GM23338 (cell line): ENCODE data around the gene SP2. TPM values are rescaled to one million over a fixed set of nuclear protein-coding genes. Genes with fewer than 3 reads are reported as not detected.
A peak's percentile ranks its signal among the peaks of the same experiment; 100 is the strongest.

ENCODE experiments used
- ATAC-seq: fragments of 200-7000 bp; cut with Tn5 transposase; 3 replicates; pipeline ENCODE4 v1.9.1; 2020
- DNase-seq: peaks from one replicate; pipeline ENCODE4 v3.0.0-alpha.2; 2015; ENCODE audit warnings: low spot score
- H2AFZ ChIP-seq: fragments of 200-600 bp; sonication (generic); 2 replicates; pipeline ENCODE4 v1.8.0; 2016; ENCODE audit warnings: antibody characterized with exemption, mild to moderate bottlenecking, moderate library complexity
- H3F3A ChIP-seq: fragments of 200-600 bp; sonication (generic); replicated peaks from 2 replicates; pipeline ENCODE4 v1.8.0; 2017; ENCODE audit warnings: antibody characterized with exemption, mixed run types, low read depth
- H3K27ac ChIP-seq: fragments of 200-600 bp; sonication (generic); 2 replicates; pipeline ENCODE4 v1.6.1; 2016; ENCODE audit warnings: low read depth
- H3K27me3 ChIP-seq: fragments of 200-600 bp; sonication (generic); 2 replicates; pipeline ENCODE4 v1.8.0; 2016; ENCODE audit warnings: mild to moderate bottlenecking, mixed run types, moderate library complexity; ENCODE audit not compliant: insufficient read depth
- H3K36me3 ChIP-seq: fragments of 200-600 bp; sonication (generic); 2 replicates; pipeline ENCODE4 v1.8.0; 2016; ENCODE audit warnings: mild to moderate bottlenecking; ENCODE audit not compliant: insufficient read depth
- H3K4me1 ChIP-seq: fragments of 200-600 bp; sonication (generic); 2 replicates; pipeline ENCODE4 v1.8.0; 2016; ENCODE audit warnings: mild to moderate bottlenecking, moderate library complexity; ENCODE audit not compliant: insufficient read depth
- H3K4me2 ChIP-seq: fragments of 200-600 bp; sonication (generic); 2 replicates; pipeline ENCODE4 v1.7.1; 2017; ENCODE audit warnings: mixed run types
- H3K4me3 ChIP-seq: fragments of 200-600 bp; sonication (generic); 2 replicates; pipeline ENCODE4 v1.6.1; 2016; ENCODE audit warnings: mixed run types
- H3K79me2 ChIP-seq: fragments of 200-600 bp; sonication (generic); replicated peaks from 2 replicates; pipeline ENCODE4 v1.8.0; 2017; ENCODE audit warnings: mild to moderate bottlenecking; ENCODE audit not compliant: insufficient read depth
- H3K9me2 ChIP-seq: fragments of 200-600 bp; sonication (generic); 2 replicates; pipeline ENCODE4 v1.8.0; 2017; ENCODE audit not compliant: insufficient read depth
- H4K20me1 ChIP-seq: fragments of 200-600 bp; sonication (generic); replicated peaks from 2 replicates; pipeline ENCODE4 v1.8.0; 2017; ENCODE audit warnings: mild to moderate bottlenecking; ENCODE audit not compliant: insufficient read depth
- H3K27ac Mint-ChIP-seq: 2 replicates; pipeline ENCODE4 v1.8.0; 2020; ENCODE audit warnings: inconsistent platforms, mild to moderate bottlenecking, moderate library complexity, mixed read lengths
- H3K27me3 Mint-ChIP-seq: 3 replicates; pipeline ENCODE4 v1.8.0; 2022; ENCODE audit warnings: low read depth, mild to moderate bottlenecking, moderate library complexity, mixed read lengths, inconsistent platforms; ENCODE audit not compliant: insufficient read depth, poor library complexity
- H3K36me3 Mint-ChIP-seq: 3 replicates; pipeline ENCODE4 v1.8.0; 2021; ENCODE audit warnings: low read depth, mild to moderate bottlenecking, inconsistent platforms, moderate library complexity, mixed read lengths
- H3K4me1 Mint-ChIP-seq: 3 replicates; pipeline ENCODE4 v1.8.0; 2020; ENCODE audit warnings: mild to moderate bottlenecking, inconsistent platforms, mixed read lengths
- H3K4me3 Mint-ChIP-seq: 3 replicates; pipeline ENCODE4 v1.8.0; 2021; ENCODE audit warnings: moderate library complexity, mild to moderate bottlenecking, inconsistent platforms, mixed read lengths
- H3K9me3 Mint-ChIP-seq: 3 replicates; pipeline ENCODE4 v1.8.0; 2020; ENCODE audit warnings: moderate library complexity, mild to moderate bottlenecking, inconsistent platforms, mixed read lengths
- CREB1 ChIP-seq: fragments of 250-450 bp; sonication (Bioruptor Pico); IDR thresholded peaks from 2 replicates; pipeline ENCODE4 v1.5.0; 2020; ENCODE audit warnings: low read depth, mild to moderate bottlenecking, moderate library complexity
- CTCF ChIP-seq, 2 experiments: fragments of 200-600 bp in 1 of 2; sonication (generic) in 1 of 2; conservative IDR thresholded peaks; 2 replicates each; pipeline versions ENCODE4 v1.5.1 to v1.6.1; 2016 to 2017; ENCODE audit warnings: antibody characterized with exemption in 2 of 2, low read depth in 2 of 2, mild to moderate bottlenecking in 2 of 2, moderate library complexity in 1 of 2
- ETS1 ChIP-seq: IDR thresholded peaks from 2 replicates; pipeline ENCODE4 v1.6.1; 2016; ENCODE audit warnings: antibody characterized with exemption
- EZH2 ChIP-seq: fragments of 200-600 bp; sonication (generic); IDR thresholded peaks from one replicate; pipeline ENCODE4 v1.8.0; 2017; ENCODE audit warnings: antibody characterized with exemption, mild to moderate bottlenecking, low read depth; ENCODE audit not compliant: unreplicated experiment
- EZH2phosphoT487 ChIP-seq: fragments of 200-600 bp; sonication (generic); IDR thresholded peaks from one replicate; pipeline ENCODE4 v1.8.1; 2018; ENCODE audit warnings: antibody characterized with exemption; ENCODE audit not compliant: unreplicated experiment
- JUNB ChIP-seq: IDR thresholded peaks from one replicate; pipeline ENCODE4 v1.6.1; 2016; ENCODE audit warnings: antibody characterized with exemption; ENCODE audit not compliant: unreplicated experiment
- NANOG ChIP-seq: IDR thresholded peaks from 2 replicates; pipeline ENCODE4 v1.6.1; 2016; ENCODE audit warnings: antibody characterized with exemption, borderline replicate concordance
- POLR2AphosphoS5 ChIP-seq: IDR thresholded peaks from 2 replicates; pipeline ENCODE4 v1.6.1; 2016; ENCODE audit warnings: antibody characterized with exemption, low read depth
- REST ChIP-seq: IDR thresholded peaks from one replicate; pipeline ENCODE4 v1.6.1; 2018; ENCODE audit warnings: antibody characterized with exemption; ENCODE audit not compliant: unreplicated experiment
- STAT1 ChIP-seq: IDR thresholded peaks from one replicate; pipeline ENCODE4 v1.6.1; 2016; ENCODE audit warnings: antibody characterized with exemption; ENCODE audit not compliant: unreplicated experiment
- ZNF114 ChIP-seq: fragments of 250-450 bp; sonication (Bioruptor Pico); IDR thresholded peaks from 2 replicates; pipeline ENCODE4 v1.5.0; 2020; ENCODE audit warnings: mild to moderate bottlenecking, moderate library complexity
- ZNF331 ChIP-seq: fragments of 250-450 bp; sonication (Bioruptor Pico); IDR thresholded peaks from 2 replicates; pipeline ENCODE4 v1.5.0; 2020; ENCODE audit warnings: low read depth, mild to moderate bottlenecking, moderate library complexity
- ZNF462 ChIP-seq: fragments of 250-450 bp; sonication (Bioruptor Pico); IDR thresholded peaks from 2 replicates; pipeline ENCODE4 v1.5.0; 2020; ENCODE audit warnings: mild to moderate bottlenecking, moderate library complexity
- polyA plus RNA-seq: library from polyadenylated mRNA; unstranded; fragments of >200 nt; fragmentation: Nextera tagmentation; extraction: Ambion mirVana; gene quantifications from 2 replicates; pipeline ENCODE4 v1.2.1, GENCODE V29; 2016
- total RNA-seq: library from RNA; depleted of rRNA; stranded (reverse); fragments of >200 nt; shearing (Covaris generic); gene quantifications from 2 replicates; pipeline ENCODE4 v1.2.3, GENCODE V29; 2014

Gene SP2
- total and polyA plus RNA-seq, 2 experiments from 2014 or later: 6.0 to 12.9 TPM

GRCh38 chr17:47914306-47914948 lies 18.4 kb downstream of the SP2 start:
- H4K20me1 ChIP-seq: no peaks in the 10 kb centered on the region; the same call in 1 of the 2 replicates
- Mint-ChIP-seq H3K4me3 (no peak overlapping the region), H3K27ac (0 out of 2 replicates have a peak overlapping the region, but pooled peaks have one; percentile 34), H3K36me3 (peaks cover 6% of the 10 kb centered on the region; the same call in 2 of the 3 replicates), H3K27me3 (peaks cover 4% of the 10 kb centered on the region), H3K9me3 (no peaks in the 10 kb centered on the region), H3K4me1 (no peaks in the 10 kb centered on the region; the same call in 2 of the 3 replicates)
- H3K27ac ChIP-seq: no peak overlapping the region
- no peaks in the 10 kb centered on the region for H3K27me3 ChIP-seq
- H2AFZ ChIP-seq: no peak overlapping the region
- H3K4me2 ChIP-seq: no peak overlapping the region
- H3K4me3 ChIP-seq: no peak overlapping the region
- no peaks in the 10 kb centered on the region for H3K79me2 ChIP-seq
- DNase-seq (no peak), ATAC-seq (no peak)
- no peak for TF ChIP-seq STAT1
- TF ChIP-seq POLR2AphosphoS5: no peak
- no peak for TF ChIP-seq EZH2
- TF ChIP-seq ZNF462 (CRISPR knock-in tag): no peak
- no peak for TF ChIP-seq CTCF (conservative IDR thresholded peaks at IDR 0.05; ENCODE audit: low read depth in 2 of 2)
- no peak for TF ChIP-seq ZNF114 (CRISPR knock-in tag)
- no peak for TF ChIP-seq REST
- no peak for TF ChIP-seq CREB1 (CRISPR knock-in tag)
- no peak for TF ChIP-seq EZH2phosphoT487
- TF ChIP-seq ETS1: no peak
- no peak for TF ChIP-seq NANOG
- no peak for TF ChIP-seq JUNB
- no peak for TF ChIP-seq ZNF331 (CRISPR knock-in tag)
- H3K9me2 ChIP-seq: no peaks in the 10 kb centered on the region
- no peaks in the 10 kb centered on the region for H3K4me1 ChIP-seq
- no peaks in the 10 kb centered on the region for H3K36me3 ChIP-seq
- H3F3A ChIP-seq: no peaks in the 10 kb centered on the region; the same call in 1 of the 2 replicates
